ENCODE results near the gene RNF38.

DNA sequence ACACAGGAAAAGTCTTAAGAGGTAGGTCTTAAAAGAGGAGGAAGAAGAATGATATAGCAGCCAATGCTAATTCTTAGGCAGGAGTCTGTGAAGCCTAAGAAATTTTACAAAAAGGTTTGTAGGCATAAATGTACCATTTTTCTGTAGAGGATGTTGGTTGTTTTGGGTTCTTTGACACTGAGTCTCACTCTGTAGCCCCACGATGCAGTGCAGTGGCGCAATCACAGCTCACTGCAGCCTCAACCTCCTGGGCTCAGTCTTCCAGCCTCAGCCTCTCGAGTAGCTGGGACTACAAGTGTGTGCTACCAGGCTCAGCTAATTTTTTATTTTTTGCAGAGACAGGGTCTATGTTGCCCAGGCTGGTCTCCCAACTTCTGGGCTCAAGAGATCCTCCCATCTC is 37.7 kb upstream of the RNF38 start:
- TF ChIP-seq CTCF (conservative IDR thresholded peaks at IDR 0.05 in 1 of 2, IDR thresholded peaks at IDR 0.05 in 1 of 2; ENCODE audit: extremely low read depth in 1 of 2, insufficient read depth in 1 of 2, low read depth in 1 of 2, low read length in 2 of 2) (no peak), EZH2 (IDR thresholded peaks at IDR 0.05; ENCODE audit: borderline replicate concordance, low read length) (no peak)

Data from mammary epithelial cell (primary cell).